Upper lobe of left lung (tissue), 6 donors: ENCODE data around the gene SARS2. TPM values are rescaled to one million over a fixed set of nuclear protein-coding genes. Genes with fewer than 3 reads are reported as not detected.

Experiments
- ATAC-seq, 2 donors: fragments of 200-7000 bp; cut with Tn5 transposase; one replicate each; pipeline ENCODE4 v1.9.1; 2022; ENCODE audit warnings: mild to moderate bottlenecking in 2 of 2, moderate library complexity in 2 of 2; ENCODE audit not compliant: low FRiP score in 2 of 2
- DNase-seq, 2 donors: peaks; one replicate each; pipeline ENCODE4 v3.0.0-alpha.2; 2019 to 2020
- H3K27ac ChIP-seq, 4 donors: fragments of 200-600 bp; sonication (generic); one replicate each; pipeline ENCODE4 v1.5.1; 2016 to 2019
- H3K27me3 ChIP-seq, 4 donors: fragments of 200-600 bp; sonication (generic); one replicate each; pipeline ENCODE4 v1.5.1; 2017 to 2019
- H3K36me3 ChIP-seq, 4 donors: fragments of 200-600 bp; sonication (generic); one replicate each; pipeline ENCODE4 v1.5.1; 2016 to 2019
- H3K4me1 ChIP-seq, 4 donors: fragments of 200-600 bp; sonication (generic); one replicate each; pipeline ENCODE4 v1.5.1; 2018 to 2019
- H3K4me3 ChIP-seq, 4 donors: fragments of 200-600 bp; sonication (generic); one replicate each; pipeline ENCODE4 v1.5.1; 2017 to 2019; ENCODE audit warnings: mild to moderate bottlenecking in 2 of 4, moderate library complexity in 1 of 4
- H3K9me3 ChIP-seq, 4 donors: fragments of 200-600 bp; sonication (generic); one replicate each; pipeline ENCODE4 v1.5.1; 2018 to 2019
- CTCF ChIP-seq, 6 experiments: fragments of 450-650 bp in 4 of 6; fragments of 200-600 bp in 2 of 6; sonication (generic) in 2 of 6; IDR thresholded peaks; one replicate each; pipeline ENCODE4 v1.5.1; 2016 to 2019; ENCODE audit warnings: antibody characterized with exemption in 6 of 6
- EP300 ChIP-seq, 4 donors: sonication (generic); formaldehyde crosslinking; IDR thresholded peaks; one replicate each; pipeline ENCODE4 v1.5.1; 2017; ENCODE audit warnings: antibody characterized with exemption in 4 of 4, control low read depth in 2 of 4
- POLR2A ChIP-seq, 4 donors: fragments of 450-650 bp; IDR thresholded peaks; one replicate each; pipeline ENCODE4 v1.5.1; 2016 to 2017; ENCODE audit warnings: antibody characterized with exemption in 4 of 4, mild to moderate bottlenecking in 2 of 4
- POLR2AphosphoS5 ChIP-seq, 2 donors: sonication (generic); formaldehyde crosslinking; IDR thresholded peaks; one replicate each; pipeline ENCODE4 v1.5.1; 2017; ENCODE audit warnings: antibody characterized with exemption in 2 of 2
- WGBS, 2 donors: methylation state at CpG; one replicate each; pipeline ENCODE4 v1.1.5; 2017 to 2018; 5-methylcytosine and 5-hydroxymethylcytosine counted together
- total RNA-seq, 6 donors: library from RNA; depleted of rRNA in 4 of 6; stranded (reverse); fragments of >200 nt in 4 of 6; gene quantifications; one replicate each; pipeline versions ENCODE4 v1.1.0 to v1.2.1, GENCODE V29; 2016 to 2021
- donor health status: DM: no; HTN: no; CAD: no; lungs with moderate emphysema.
- donor health status: DM: no; HTN: yes; CAD: no; lungs with severe emphysema.

The SARS2 gene
- total RNA-seq, 6 donors from 2014 or later = 14.3 to 54.5 (median 23.0) TPM

- no peak for TF ChIP-seq POLR2AphosphoS5 (IDR thresholded peaks at IDR 0.05)
- no peak for TF ChIP-seq CTCF (IDR thresholded peaks at IDR 0.05)
- TF ChIP-seq EP300 (IDR thresholded peaks at IDR 0.05) = no peak
- TF ChIP-seq POLR2A (IDR thresholded peaks at IDR 0.05) = no peak
- Histone ChIP-seq H3K9me3 (peaks cover 0 to 4% (median 0%) of the 10 kb centered on the region in 4 donors), H3K4me1 (no peaks in the 10 kb centered on the region), H3K27me3 (no peaks in the 10 kb centered on the region), H3K36me3 (peaks cover 0 to 5% (median 0%) of the 10 kb centered on the region in 4 donors), H3K27ac (peak overlapping the region in 2 of 4 donors; percentile 11 to 44), H3K4me3 (no peak overlapping the region)
- WGBS, 2 donors = 42 to 49% methylated on average over 5 of the region's 5 CpGs
- ATAC-seq (no peak), DNase-seq (no peak)
Measured at GRCh38 chr19:38939957-38940356, 9.4 kb upstream of the SARS2 start.

DNA sequence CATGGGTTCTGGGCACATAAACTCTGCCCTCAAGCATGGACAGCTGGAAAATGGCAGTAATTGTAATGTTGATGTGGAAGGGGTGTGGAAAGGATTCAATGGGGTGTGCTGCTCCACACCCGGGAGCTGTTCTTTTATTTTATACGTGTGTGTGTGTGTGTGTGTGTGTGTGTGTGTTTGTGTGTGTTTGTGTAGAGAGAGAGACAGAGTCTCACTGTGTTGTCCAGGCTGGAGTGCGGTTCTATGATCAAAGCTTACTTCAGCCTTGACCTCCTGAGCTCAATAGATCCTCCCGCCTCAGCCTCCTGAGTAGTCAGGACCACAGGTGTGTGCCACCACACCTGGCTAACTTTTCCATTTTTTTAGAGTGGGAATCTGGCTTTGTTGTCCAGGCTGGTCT lies 3.0 kb upstream of the SARS2 start:
- Histone ChIP-seq H3K9me3 (peaks cover 0 to 7% (median 0%) of the 10 kb centered on the region in 4 donors), H3K4me1 (peaks cover 16 to 37% (median 19%) of the 10 kb centered on the region in 4 donors), H3K4me3 (no peak overlapping the region), H3K27ac (no peak overlapping the region), H3K27me3 (no peaks in the 10 kb centered on the region), H3K36me3 (peaks cover 0 to 24% (median 5%) of the 10 kb centered on the region in 4 donors)
- TF ChIP-seq POLR2AphosphoS5 (IDR thresholded peaks at IDR 0.05) (no peak), POLR2A (IDR thresholded peaks at IDR 0.05) (no peak), EP300 (IDR thresholded peaks at IDR 0.05) (no peak), CTCF (IDR thresholded peaks at IDR 0.05) (no peak)
- WGBS, 2 donors = 64 to 79% methylated on average over 4 of the region's 4 CpGs
- ATAC-seq = no peak
- no peak for DNase-seq

DNA sequence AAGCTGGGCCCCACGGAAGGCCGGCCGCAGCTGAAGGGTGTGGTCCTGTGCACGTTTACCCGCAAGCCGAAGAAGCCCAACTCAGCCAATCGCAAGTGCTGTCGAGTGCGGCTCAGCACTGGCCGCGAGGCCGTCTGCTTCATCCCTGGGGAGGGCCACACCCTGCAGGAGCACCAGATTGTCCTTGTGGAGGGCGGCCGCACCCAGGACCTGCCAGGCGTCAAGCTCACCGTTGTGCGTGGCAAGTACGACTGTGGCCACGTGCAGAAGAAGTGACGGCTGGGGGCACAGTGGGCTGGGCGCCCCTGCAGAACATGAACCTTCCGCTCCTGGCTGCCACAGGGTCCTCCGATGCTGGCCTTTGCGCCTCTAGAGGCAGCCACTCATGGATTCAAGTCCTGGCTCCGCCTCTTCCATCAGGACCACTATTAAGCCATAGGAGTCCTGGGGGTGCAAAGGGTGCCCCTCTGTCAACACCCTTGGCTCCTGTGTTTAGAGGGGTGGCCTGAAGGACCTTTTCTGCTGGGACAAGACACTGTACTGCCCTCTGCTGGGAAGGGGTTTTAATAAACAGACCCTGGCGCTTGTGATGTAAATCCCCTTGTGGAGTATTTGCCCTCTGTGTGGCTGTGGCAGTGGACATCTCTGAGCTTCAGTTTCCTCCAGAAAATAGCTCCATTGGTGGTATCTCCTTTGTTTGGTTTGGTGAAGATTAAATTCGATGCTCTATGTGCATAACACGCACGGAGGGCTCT lies 2.0 kb upstream of the SARS2 start:
- Histone ChIP-seq H3K4me1 (peaks cover 16 to 39% (median 19%) of the 10 kb centered on the region in 4 donors), H3K27me3 (no peaks in the 10 kb centered on the region), H3K9me3 (peaks cover 0 to 7% (median 0%) of the 10 kb centered on the region in 4 donors), H3K36me3 (peaks cover 0 to 24% (median 5%) of the 10 kb centered on the region in 4 donors), H3K27ac (no peak overlapping the region), H3K4me3 (no peak overlapping the region)
- ATAC-seq (no peak), DNase-seq (peak in 1 of 2 donors; percentile 85)
- 94 to 96% methylated on average over 20 to 28 of the region's 29 CpGs for WGBS, 2 donors
- TF ChIP-seq CTCF (IDR thresholded peaks at IDR 0.05) (peak in 1 of 6 experiments; percentile 13), POLR2AphosphoS5 (IDR thresholded peaks at IDR 0.05) (no peak)

DNA sequence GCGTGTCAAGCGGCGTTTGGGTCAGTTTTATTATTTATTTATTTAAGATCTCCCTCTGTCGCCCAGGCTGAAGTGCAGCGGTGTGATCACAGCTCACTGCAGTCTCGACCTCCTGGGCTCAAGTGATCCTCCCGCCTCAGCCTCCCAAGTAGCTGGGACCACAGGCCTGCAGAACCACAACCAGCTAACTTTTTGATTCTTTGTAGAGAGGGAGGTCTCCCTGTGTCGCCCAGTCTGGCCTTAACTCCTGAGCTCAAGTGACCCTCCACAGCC lies 894 bp upstream of the SARS2 start:
- TF ChIP-seq CTCF (IDR thresholded peaks at IDR 0.05) (no peak), POLR2AphosphoS5 (IDR thresholded peaks at IDR 0.05) (no peak), POLR2A (IDR thresholded peaks at IDR 0.05) (no peak)
- 20 to 38% methylated on average over 8 of the region's 8 CpGs for WGBS, 2 donors
- Histone ChIP-seq H3K36me3 (peaks cover 0 to 24% (median 5%) of the 10 kb centered on the region in 4 donors), H3K27ac (peak overlapping the region; percentile 75 to 89 (median 84)), H3K4me3 (peak overlapping the region; percentile 65 to 83 (median 70)), H3K9me3 (peaks cover 0 to 7% (median 0%) of the 10 kb centered on the region in 4 donors), H3K27me3 (no peaks in the 10 kb centered on the region), H3K4me1 (peaks cover 16 to 39% (median 19%) of the 10 kb centered on the region in 4 donors)
- ATAC-seq (no peak), DNase-seq (no peak)
